K562 (cell line): ENCODE results near the gene ABI3BP. TPM values are rescaled to one million over a fixed set of nuclear protein-coding genes. Genes with fewer than 3 reads are reported as not detected.

ENCODE experiments used
- FOXJ2 ChIP-seq: fragments of 200-800 bp; sonication (Bioruptor generic); IDR thresholded peaks from 2 replicates; pipeline ENCODE4 v1.6.1; 2016; ENCODE audit warnings: missing genetic modification characterization, missing compliant biosample characterization
- FOXJ3 ChIP-seq: sonication (generic); formaldehyde crosslinking; IDR thresholded peaks from 2 replicates; pipeline ENCODE4 v1.4.0; 2020; ENCODE audit warnings: mild to moderate bottlenecking, missing genetic modification reagents
- GABPB1 ChIP-seq: sonication (generic); formaldehyde crosslinking; IDR thresholded peaks from 2 replicates; pipeline ENCODE4 v1.8.0; 2022; ENCODE audit warnings: mild to moderate bottlenecking, missing genetic modification reagents
- NFIC ChIP-seq: fragments of 450-650 bp; IDR thresholded peaks from 2 replicates; pipeline ENCODE4 v1.6.1; 2017; ENCODE audit warnings: mild to moderate bottlenecking, inconsistent platforms
- NRF1 ChIP-seq, 2 experiments: fragments of 450-650 bp; IDR thresholded peaks in 1 of 2; conservative IDR thresholded peaks in 1 of 2; 2 replicates each; pipeline ENCODE4 v1.6.1; 2014; ENCODE audit warnings: mild to moderate bottlenecking in 2 of 2
- RHOXF2B ChIP-seq: fragments of 250-450 bp; sonication (Bioruptor Pico); conservative IDR thresholded peaks from 2 replicates; pipeline ENCODE4 v1.5.1; 2021
- SRSF3 ChIP-seq: fragments of 200-400 bp; formaldehyde crosslinking; IDR thresholded peaks from 2 replicates; pipeline ENCODE4 v1.6.1; 2016; ENCODE audit warnings: mild to moderate bottlenecking, low read length, moderate library complexity; ENCODE audit not compliant: insufficient read depth
- ZNF282 ChIP-seq: sonication (generic); formaldehyde crosslinking; IDR thresholded peaks from 2 replicates; pipeline ENCODE4 v1.8.1; 2023; ENCODE audit warnings: missing genetic modification reagents
- polyA plus RNA-seq, 8 experiments: library from polyadenylated mRNA; depleted of rRNA in 4 of 8; stranded (reverse) in 5 of 8; unstranded in 3 of 8; fragments of >200 nt; fragmentation: Nextera tagmentation in 2 of 8; fragmentation: Illumina TruSeq in 1 of 8; extraction: Ambion mirVana in 2 of 8; extraction: Trizol in 1 of 8; gene quantifications; 2 replicates each; pipeline versions ENCODE4 v1.2.1 to v1.2.3, GENCODE V29; 2011 to 2014; ENCODE audit warnings: inconsistent platforms in 1 of 8, missing spikeins in 1 of 8
- total RNA-seq, 7 experiments: library from RNA; depleted of rRNA in 6 of 7; stranded (reverse); fragments of >200 nt in 6 of 7; fragmentation: Illumina TruSeq in 2 of 7; extraction: Trizol in 2 of 7; gene quantifications; 2 replicates each; pipeline versions ENCODE4 v1.2.1 to v1.2.3, GENCODE V29; 2011 to 2021; ENCODE audit warnings: low replicate concordance in 1 of 7
- TF ChIP-seq, protein P1 (sequence below), 2 experiments: fragments of 450-650 bp in 1 of 2; sonication (generic) in 1 of 2; formaldehyde crosslinking in 1 of 2; IDR thresholded peaks; 2 replicates each; pipeline versions ENCODE4 v1.7.1 to v1.9.0; 2016 to 2022; ENCODE audit warnings: inconsistent platforms in 1 of 2, mild to moderate bottlenecking in 1 of 2, missing genetic modification reagents in 1 of 2

The ABI3BP gene
- total and polyA plus RNA-seq, 9 of the 15 experiments (the other 6 are each of a cell fraction or from before 2014, with no cell fraction given): 0.01 to 0.24 (median 0.06) TPM; not detected in 5

DNA sequence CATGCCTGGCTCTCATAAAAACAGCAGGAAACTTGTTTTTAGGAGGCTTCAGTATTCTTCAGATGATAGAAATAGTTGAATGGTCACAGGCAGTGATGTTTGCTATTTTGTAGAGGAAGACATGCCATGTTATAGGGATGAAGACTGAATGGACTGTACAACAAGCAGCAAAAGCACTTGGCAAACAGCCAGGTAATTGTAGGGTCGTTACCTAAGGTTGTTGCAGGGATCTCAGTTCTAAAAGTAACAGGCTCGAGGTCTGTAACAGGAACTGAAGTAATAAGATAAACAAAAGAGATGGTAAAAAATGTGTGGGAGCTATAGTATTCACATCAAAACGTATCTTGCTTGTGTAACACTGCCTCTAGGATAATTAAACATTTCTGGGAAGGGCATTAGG, 167.6 kb downstream of the ABI3BP start (continued):
- TF ChIP-seq, protein P1, sequence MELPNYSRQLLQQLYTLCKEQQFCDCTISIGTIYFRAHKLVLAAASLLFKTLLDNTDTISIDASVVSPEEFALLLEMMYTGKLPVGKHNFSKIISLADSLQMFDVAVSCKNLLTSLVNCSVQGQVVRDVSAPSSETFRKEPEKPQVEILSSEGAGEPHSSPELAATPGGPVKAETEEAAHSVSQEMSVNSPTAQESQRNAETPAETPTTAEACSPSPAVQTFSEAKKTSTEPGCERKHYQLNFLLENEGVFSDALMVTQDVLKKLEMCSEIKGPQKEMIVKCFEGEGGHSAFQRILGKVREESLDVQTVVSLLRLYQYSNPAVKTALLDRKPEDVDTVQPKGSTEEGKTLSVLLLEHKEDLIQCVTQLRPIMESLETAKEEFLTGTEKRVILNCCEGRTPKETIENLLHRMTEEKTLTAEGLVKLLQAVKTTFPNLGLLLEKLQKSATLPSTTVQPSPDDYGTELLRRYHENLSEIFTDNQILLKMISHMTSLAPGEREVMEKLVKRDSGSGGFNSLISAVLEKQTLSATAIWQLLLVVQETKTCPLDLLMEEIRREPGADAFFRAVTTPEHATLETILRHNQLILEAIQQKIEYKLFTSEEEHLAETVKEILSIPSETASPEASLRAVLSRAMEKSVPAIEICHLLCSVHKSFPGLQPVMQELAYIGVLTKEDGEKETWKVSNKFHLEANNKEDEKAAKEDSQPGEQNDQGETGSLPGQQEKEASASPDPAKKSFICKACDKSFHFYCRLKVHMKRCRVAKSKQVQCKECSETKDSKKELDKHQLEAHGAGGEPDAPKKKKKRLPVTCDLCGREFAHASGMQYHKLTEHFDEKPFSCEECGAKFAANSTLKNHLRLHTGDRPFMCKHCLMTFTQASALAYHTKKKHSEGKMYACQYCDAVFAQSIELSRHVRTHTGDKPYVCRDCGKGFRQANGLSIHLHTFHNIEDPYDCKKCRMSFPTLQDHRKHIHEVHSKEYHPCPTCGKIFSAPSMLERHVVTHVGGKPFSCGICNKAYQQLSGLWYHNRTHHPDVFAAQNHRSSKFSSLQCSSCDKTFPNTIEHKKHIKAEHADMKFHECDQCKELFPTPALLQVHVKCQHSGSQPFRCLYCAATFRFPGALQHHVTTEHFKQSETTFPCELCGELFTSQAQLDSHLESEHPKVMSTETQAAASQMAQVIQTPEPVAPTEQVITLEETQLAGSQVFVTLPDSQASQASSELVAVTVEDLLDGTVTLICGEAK (IDR thresholded peaks at IDR 0.05): no peak
- TF ChIP-seq, protein P1 (CRISPR knock-in tag; IDR thresholded peaks at IDR 0.05): no peak
- TF ChIP-seq FOXJ2 (tag): no peak
- no peak for TF ChIP-seq NRF1 (conservative IDR thresholded peaks at IDR 0.05 in 1 of 2, IDR thresholded peaks at IDR 0.05 in 1 of 2)
- TF ChIP-seq NFIC: peak; percentile 66
- no peak for TF ChIP-seq ZNF282 (CRISPR knock-in tag)
- TF ChIP-seq RHOXF2B (CRISPR knock-in tag): no peak
- no peak for TF ChIP-seq SRSF3
- no peak for TF ChIP-seq GABPB1
- no peak for TF ChIP-seq FOXJ3 (CRISPR knock-in tag)
